ENCODE measurements around the gene DCPS.

DCPS gene

GRCh38 chr11:126331286-126331685, 27.4 kb downstream of the DCPS start:
- H3K4me1 Mint-ChIP-seq: peaks cover 23% of the 10 kb centered on the region
- no peaks in the 10 kb centered on the region for H3K27me3 Mint-ChIP-seq
- H3K27ac Mint-ChIP-seq: no peak overlapping the region
- H3K9me3 Mint-ChIP-seq: no peaks in the 10 kb centered on the region
- H3K36me3 Mint-ChIP-seq: peaks cover 9% of the 10 kb centered on the region
- H3K4me3 Mint-ChIP-seq: no peak overlapping the region

GRCh38 chr11:126332221-126332711, 28.4 kb downstream of the DCPS start:
- Mint-ChIP-seq H3K27me3 (no peaks in the 10 kb centered on the region), H3K36me3 (peaks cover 9% of the 10 kb centered on the region), H3K9me3 (no peaks in the 10 kb centered on the region), H3K27ac (peak overlapping the region; percentile 85), H3K4me3 (no peak overlapping the region), H3K4me1 (peaks cover 24% of the 10 kb centered on the region)

GRCh38 chr11:126333142-126333541, 29.3 kb downstream of the DCPS start:
- Mint-ChIP-seq H3K27ac (no peak overlapping the region), H3K4me1 (peaks cover 19% of the 10 kb centered on the region), H3K9me3 (no peaks in the 10 kb centered on the region), H3K4me3 (no peak overlapping the region), H3K27me3 (no peaks in the 10 kb centered on the region), H3K36me3 (peaks cover 9% of the 10 kb centered on the region)

GRCh38 chr11:126334659-126335462, 31.0 kb downstream of the DCPS start:
- Mint-ChIP-seq H3K36me3 (peaks cover 9% of the 10 kb centered on the region), H3K4me1 (peaks cover 14% of the 10 kb centered on the region), H3K9me3 (no peaks in the 10 kb centered on the region), H3K27ac (no peak overlapping the region), H3K4me3 (no peak overlapping the region), H3K27me3 (no peaks in the 10 kb centered on the region)

GRCh38 chr11:126335463-126335760, 31.6 kb downstream of the DCPS start:
- Mint-ChIP-seq H3K9me3 (no peaks in the 10 kb centered on the region), H3K4me1 (peaks cover 14% of the 10 kb centered on the region), H3K27ac (no peak overlapping the region), H3K36me3 (peaks cover 9% of the 10 kb centered on the region), H3K27me3 (no peaks in the 10 kb centered on the region), H3K4me3 (no peak overlapping the region)

- Mint-ChIP-seq H3K27ac (peak overlapping the region; percentile 65), H3K9me3 (no peaks in the 10 kb centered on the region), H3K4me3 (no peak overlapping the region), H3K4me1 (peaks cover 14% of the 10 kb centered on the region), H3K36me3 (peaks cover 9% of the 10 kb centered on the region), H3K27me3 (no peaks in the 10 kb centered on the region)
Observed at GRCh38 chr11:126336138-126336541, 32.3 kb downstream of the DCPS start.

- no peak overlapping the region for H3K4me3 Mint-ChIP-seq
- H3K9me3 Mint-ChIP-seq: no peaks in the 10 kb centered on the region
- H3K27me3 Mint-ChIP-seq: no peaks in the 10 kb centered on the region
- peaks cover 12% of the 10 kb centered on the region for H3K36me3 Mint-ChIP-seq
- H3K4me1 Mint-ChIP-seq: peaks cover 14% of the 10 kb centered on the region
- H3K27ac Mint-ChIP-seq: peak overlapping the region; percentile 65
Observed at GRCh38 chr11:126336671-126337101, 32.8 kb downstream of the DCPS start.

GRCh38 chr11:126337126-126337473, 33.2 kb downstream of the DCPS start:
- peaks cover 14% of the 10 kb centered on the region for H3K4me1 Mint-ChIP-seq
- H3K36me3 Mint-ChIP-seq: peaks cover 12% of the 10 kb centered on the region
- H3K27me3 Mint-ChIP-seq: no peaks in the 10 kb centered on the region
- no peak overlapping the region for H3K4me3 Mint-ChIP-seq
- H3K9me3 Mint-ChIP-seq: no peaks in the 10 kb centered on the region
- H3K27ac Mint-ChIP-seq: no peak overlapping the region

GRCh38 chr11:126337474-126338241, 33.8 kb downstream of the DCPS start:
- Mint-ChIP-seq H3K4me3 (no peak overlapping the region), H3K36me3 (peaks cover 12% of the 10 kb centered on the region), H3K27me3 (no peaks in the 10 kb centered on the region), H3K27ac (no peak overlapping the region), H3K4me1 (peaks cover 14% of the 10 kb centered on the region), H3K9me3 (no peaks in the 10 kb centered on the region)

GRCh38 chr11:126338346-126339055, 34.6 kb downstream of the DCPS start:
- H3K4me3 Mint-ChIP-seq: no peak overlapping the region
- peaks cover 9% of the 10 kb centered on the region for H3K4me1 Mint-ChIP-seq
- H3K27me3 Mint-ChIP-seq: no peaks in the 10 kb centered on the region
- H3K9me3 Mint-ChIP-seq: no peaks in the 10 kb centered on the region
- no peak overlapping the region for H3K27ac Mint-ChIP-seq
- H3K36me3 Mint-ChIP-seq: peaks cover 10% of the 10 kb centered on the region

- Mint-ChIP-seq H3K4me1 (peaks cover 4% of the 10 kb centered on the region), H3K27me3 (no peaks in the 10 kb centered on the region), H3K9me3 (no peaks in the 10 kb centered on the region), H3K4me3 (no peak overlapping the region), H3K36me3 (peaks cover 12% of the 10 kb centered on the region), H3K27ac (no peak overlapping the region)
Observed at GRCh38 chr11:126339073-126339862, 35.4 kb downstream of the DCPS start.

- H3K27me3 Mint-ChIP-seq: no peaks in the 10 kb centered on the region
- H3K4me1 Mint-ChIP-seq: peaks cover 4% of the 10 kb centered on the region
- H3K4me3 Mint-ChIP-seq: no peak overlapping the region
- H3K27ac Mint-ChIP-seq: no peak overlapping the region
- H3K36me3 Mint-ChIP-seq: peaks cover 12% of the 10 kb centered on the region
- no peaks in the 10 kb centered on the region for H3K9me3 Mint-ChIP-seq
Observed at GRCh38 chr11:126339863-126340434, 36.1 kb downstream of the DCPS start.

- Mint-ChIP-seq H3K4me3 (no peak overlapping the region), H3K9me3 (no peaks in the 10 kb centered on the region), H3K27ac (no peak overlapping the region), H3K27me3 (no peaks in the 10 kb centered on the region), H3K4me1 (peaks cover 3% of the 10 kb centered on the region), H3K36me3 (peaks cover 12% of the 10 kb centered on the region)
Observed at GRCh38 chr11:126340960-126341606, 37.2 kb downstream of the DCPS start.

GRCh38 chr11:126341760-126342161, 37.9 kb downstream of the DCPS start:
- Mint-ChIP-seq H3K9me3 (no peaks in the 10 kb centered on the region), H3K27me3 (no peaks in the 10 kb centered on the region), H3K4me1 (no peaks in the 10 kb centered on the region), H3K4me3 (no peak overlapping the region), H3K27ac (no peak overlapping the region), H3K36me3 (peaks cover 10% of the 10 kb centered on the region)

Data from activated naive CD4-positive, alpha-beta T cell treated with anti-CD3 and anti-CD28 coated beads, Interleukin-2, amount 50 U/mL, for 24 hours (primary cell).